HG02943 (cell line): ENCODE results near the gene JAK1.
"Not testable (repeated sequence)": the region's sequence is repeated elsewhere in the genome, so short reads cannot be mapped to it uniquely, and the experiment has no call there.

ENCODE experiments used
- ATAC-seq: cut with Tn5 transposase; IDR thresholded peaks from one replicate; pipeline ENCODE4 v1.9.1; 2021; ENCODE audit warnings: mild to moderate bottlenecking, low read depth, moderate library complexity; ENCODE audit not compliant: unreplicated experiment

The JAK1 gene

GRCh38 chr1:64953241-64953640 is 13.1 kb downstream of the JAK1 start:
- no peak for ATAC-seq

GRCh38 chr1:64950284-64950809 is 16.0 kb downstream of the JAK1 start:
- no peak for ATAC-seq

GRCh38 chr1:64948905-64949833 is 17.2 kb downstream of the JAK1 start:
- no peak for ATAC-seq

GRCh38 chr1:64948216-64948615 is 18.1 kb downstream of the JAK1 start:
- no peak for ATAC-seq

- ATAC-seq = no peak
Measured at GRCh38 chr1:64946916-64947315, 19.4 kb downstream of the JAK1 start.

GRCh38 chr1:64944913-64945312 is 21.4 kb downstream of the JAK1 start:
- ATAC-seq = no peak

- no peak for ATAC-seq
Measured at GRCh38 chr1:64942675-64943074, 23.7 kb downstream of the JAK1 start.

GRCh38 chr1:64942118-64942517 is 24.2 kb downstream of the JAK1 start:
- no peak for ATAC-seq

- no peak for ATAC-seq
Measured at GRCh38 chr1:64941461-64942117, 24.8 kb downstream of the JAK1 start.

- ATAC-seq = no peak
Measured at GRCh38 chr1:64940025-64940424, 26.3 kb downstream of the JAK1 start.

- no peak for ATAC-seq
Measured at GRCh38 chr1:64938991-64939390, 27.4 kb downstream of the JAK1 start.

GRCh38 chr1:64936956-64937355 is 29.4 kb downstream of the JAK1 start:
- ATAC-seq = no peak

GRCh38 chr1:64935551-64936155 is 30.7 kb downstream of the JAK1 start:
- no peak for ATAC-seq

GRCh38 chr1:64934878-64935275 is 31.5 kb downstream of the JAK1 start:
- no peak for ATAC-seq

- ATAC-seq = no peak
Measured at GRCh38 chr1:64934115-64934877, 32.1 kb downstream of the JAK1 start.

GRCh38 chr1:64933296-64934070 is 32.9 kb downstream of the JAK1 start:
- no peak for ATAC-seq

GRCh38 chr1:64932962-64933295 is 33.4 kb downstream of the JAK1 start:
- no peak for ATAC-seq

- not testable (repeated sequence) for ATAC-seq
Measured at GRCh38 chr1:64930640-64931039, 35.7 kb downstream of the JAK1 start.

GRCh38 chr1:64929221-64929620 is 37.1 kb downstream of the JAK1 start:
- ATAC-seq = no peak

- ATAC-seq = no peak
Measured at GRCh38 chr1:64928325-64928724, 38.0 kb downstream of the JAK1 start.
